GM12878 (cell line): ENCODE measurements around the gene FAM25A. TPM values are rescaled to one million over a fixed set of nuclear protein-coding genes. Genes with fewer than 3 reads are reported as not detected.

Experiments used
- ATAC-seq: fragments of 200-7000 bp; cut with Tn5 transposase; 3 replicates; pipeline ENCODE4 v1.9.1; 2020; ENCODE audit warnings: mild to moderate bottlenecking, moderate library complexity
- BruUV-seq: library from RNA; stranded (reverse); fragments of 400-500 nt; replicated peaks from 2 replicates; lab custom pipeline; 2021; lab: Mats Ljungman, UMichigan
- CTCF ChIA-PET: fragments of 300-600 bp; sonication (Branson Sonifier 250); formaldehyde crosslinking; extraction: SDS; loops from one replicate; lab custom pipeline; 2021; ENCODE audit warnings: inconsistent platforms; lab: Yijun Ruan, JAX
- POLR2A ChIA-PET: fragments of 350-600 bp; formaldehyde crosslinking; extraction: SDS; loops from one replicate; lab custom pipeline; 2021; ENCODE audit warnings: inconsistent platforms; lab: Charles Lee
- RAD21 ChIA-PET: fragments of 300-600 bp; sonication (Branson Sonifier 250); formaldehyde crosslinking; loops from one replicate; lab custom pipeline; 2023; ENCODE audit warnings: antibody characterized with exemption; ENCODE audit not compliant: unreplicated experiment; lab: Charles Lee
- SMC1A ChIA-PET: fragments of 300-600 bp; sonication (Branson Sonifier 250); formaldehyde crosslinking; loops from one replicate; lab custom pipeline; 2023; ENCODE audit not compliant: unreplicated experiment, uncharacterized antibody; lab: Charles Lee
- DNase-seq: peaks from one replicate; pipeline ENCODE4 v3.0.0-alpha.2; 2011; ENCODE audit warnings: low read depth, low spot score
- FAIRE-seq: peaks from 3 replicates; lab custom pipeline; 2011; peaks lifted over from hg19 to GRCh38; lab: Jason Lieb, UNC
- H2AFZ ChIP-seq: 2 replicates; pipeline ENCODE4 v1.6.0; 2011; ENCODE audit warnings: low read depth, low read length, control low read depth; ENCODE audit not compliant: control insufficient read depth
- H3K27ac ChIP-seq: 2 replicates; pipeline ENCODE4 v1.5.1; 2011; ENCODE audit warnings: control low read depth; ENCODE audit not compliant: control insufficient read depth, insufficient read depth
- H3K27me3 ChIP-seq, 2 experiments: replicated peaks in 1 of 2; 2 replicates each; pipeline versions ENCODE4 v1.6.0 to v1.6.1; 2011; ENCODE audit warnings: low read length in 1 of 2; ENCODE audit not compliant: control insufficient read depth in 2 of 2, insufficient read depth in 2 of 2
- H3K36me3 ChIP-seq, 2 experiments: 2 replicates each; pipeline ENCODE4 v1.5.1; 2011; ENCODE audit warnings: low read length in 1 of 2; ENCODE audit not compliant: control insufficient read depth in 2 of 2, insufficient read depth in 2 of 2
- H3K4me1 ChIP-seq: 2 replicates; pipeline ENCODE4 v1.6.1; 2011; ENCODE audit warnings: mild to moderate bottlenecking, low read length, moderate library complexity, mixed read lengths; ENCODE audit not compliant: control insufficient read depth, insufficient read depth
- H3K4me2 ChIP-seq: 2 replicates; pipeline ENCODE4 v1.6.0; 2011; ENCODE audit warnings: control low read depth; ENCODE audit not compliant: control insufficient read depth, insufficient read depth
- H3K4me3 ChIP-seq: fragments of 200-600 bp; sonication (generic); 2 replicates; pipeline ENCODE4 v1.5.1; 2016
- H3K79me2 ChIP-seq: 2 replicates; pipeline ENCODE4 v1.6.0; 2011; ENCODE audit warnings: low read length; ENCODE audit not compliant: control insufficient read depth, insufficient read depth
- H3K9ac ChIP-seq: 2 replicates; pipeline ENCODE4 v1.8.0; 2011; ENCODE audit warnings: low read length, control low read depth, mixed read lengths; ENCODE audit not compliant: control insufficient read depth, insufficient read depth
- H3K9me3 ChIP-seq: replicated peaks from 3 replicates; pipeline ENCODE4 v1.5.1; 2011; ENCODE audit warnings: mild to moderate bottlenecking, low read length; ENCODE audit not compliant: control insufficient read depth, insufficient read depth
- H4K20me1 ChIP-seq: 2 replicates; pipeline ENCODE4 v1.6.0; 2011; ENCODE audit not compliant: control insufficient read depth, insufficient read depth
- BCL3 ChIP-seq: IDR thresholded peaks from 2 replicates; pipeline ENCODE4 v1.6.1; 2011; ENCODE audit warnings: borderline replicate concordance, low read depth, mild to moderate bottlenecking, moderate library complexity, low read length; ENCODE audit not compliant: insufficient read depth, poor library complexity, severe bottlenecking
- CBX5 ChIP-seq: sonication (generic); IDR thresholded peaks from 2 replicates; pipeline ENCODE4 v1.6.1; 2016; ENCODE audit warnings: low read depth, moderate library complexity, mild to moderate bottlenecking, inconsistent platforms
- CHD4 ChIP-seq: fragments of 200-600 bp; sonication (generic); IDR thresholded peaks from 2 replicates; pipeline ENCODE4 v1.6.1; 2016; ENCODE audit warnings: mild to moderate bottlenecking
- PML ChIP-seq: IDR thresholded peaks from 2 replicates; pipeline ENCODE4 v1.6.1; 2012; ENCODE audit warnings: low read length, inconsistent platforms
- RB1 ChIP-seq: fragments of 450-650 bp; formaldehyde crosslinking; IDR thresholded peaks from 2 replicates; pipeline ENCODE4 v1.6.1; 2017; ENCODE audit warnings: mild to moderate bottlenecking, borderline replicate concordance
- RFX5 ChIP-seq: IDR thresholded peaks from 2 replicates; pipeline ENCODE4 v1.6.1; 2011; ENCODE audit warnings: low read depth, low read length, improper control_type of control experiment
- SREBF2 ChIP-seq: IDR thresholded peaks from 2 replicates; pipeline ENCODE4 v1.6.1; 2012; ENCODE audit warnings: mild to moderate bottlenecking, low read length
- STAT3 ChIP-seq: IDR thresholded peaks from 2 replicates; pipeline ENCODE4 v1.6.1; 2011; ENCODE audit warnings: low read depth, low read length, improper control_type of control experiment
- SUZ12 ChIP-seq: fragments of 200-600 bp; sonication (generic); IDR thresholded peaks from one replicate; pipeline ENCODE4 v1.6.1; 2018; ENCODE audit warnings: antibody characterized with exemption, mild to moderate bottlenecking; ENCODE audit not compliant: unreplicated experiment
- TCF7 ChIP-seq: IDR thresholded peaks from 2 replicates; pipeline ENCODE4 v1.6.1; 2014; ENCODE audit warnings: antibody characterized with exemption, borderline replicate concordance
- WRNIP1 ChIP-seq: IDR thresholded peaks from 2 replicates; pipeline ENCODE4 v1.6.1; 2011; ENCODE audit warnings: low read depth, low read length, improper control_type of control experiment, borderline replicate concordance
- ZNF207 ChIP-seq: fragments of 450-650 bp; IDR thresholded peaks from 2 replicates; pipeline ENCODE4 v1.6.1; 2014; ENCODE audit warnings: antibody characterized with exemption, mild to moderate bottlenecking, borderline replicate concordance
- ZNF217 ChIP-seq: fragments of 450-650 bp; IDR thresholded peaks from 2 replicates; pipeline ENCODE4 v1.6.1; 2017; ENCODE audit warnings: antibody characterized with exemption, mild to moderate bottlenecking
- WGBS: methylation state at CpG from one replicate; pipeline ENCODE4 v1.1.6; 2016; ENCODE audit warnings: low lambda C conversion rate; ENCODE audit not compliant: insufficient replicate concordance, insufficient coverage; ENCODE audit errors: missing lambda C conversion rate; 5-methylcytosine and 5-hydroxymethylcytosine counted together
- in situ Hi-C: fragments of 300-500 bp; cut with MboI; formaldehyde crosslinking; loops from 9 replicates; pipeline ENCODE4 v1.14.3; 2018; ENCODE audit warnings: mixed read lengths
- intact Hi-C: fragments of 100-400 bp; cut with micrococcal nuclease; formaldehyde crosslinking; loops from one replicate; pipeline ENCODE4 v1.14.2; 2022; ENCODE audit not compliant: unreplicated experiment
- polyA plus RNA-seq, 11 experiments: library from polyadenylated mRNA; depleted of rRNA in 4 of 11; unstranded in 6 of 11; stranded (reverse) in 5 of 11; fragments of >200 nt; fragmentation: Nextera tagmentation in 4 of 11; fragmentation: Illumina TruSeq in 1 of 11; extraction: Ambion mirVana in 4 of 11; extraction: Trizol in 1 of 11; gene quantifications; 1 replicate in 1 of 11; 2 replicates in 10 of 11; pipeline versions ENCODE4 v1.2.1 to v1.2.3, GENCODE V29; 2011 to 2016; ENCODE audit warnings: inconsistent platforms in 2 of 11, missing spikeins in 2 of 11, low read depth in 1 of 11
- total RNA-seq, 4 experiments: library from RNA; depleted of rRNA in 3 of 4; stranded (reverse); fragments of >200 nt in 3 of 4; fragmentation: Illumina TruSeq in 1 of 4; extraction: Trizol in 1 of 4; gene quantifications; 2 replicates each; pipeline versions ENCODE4 v1.2.1 to v1.2.3, GENCODE V29; 2013 to 2021
- TF ChIP-seq, protein P1 (sequence below): fragments of 450-650 bp; IDR thresholded peaks from 2 replicates; pipeline ENCODE4 v1.6.1; 2016; ENCODE audit warnings: mild to moderate bottlenecking
- TF ChIP-seq, protein P2 (sequence below): IDR thresholded peaks from 2 replicates; pipeline ENCODE4 v1.6.1; 2011; ENCODE audit warnings: borderline replicate concordance, low read depth, mild to moderate bottlenecking, moderate library complexity, mixed read lengths, low read length; ENCODE audit not compliant: insufficient read depth; ENCODE audit errors: extremely low read length

FAM25A gene
- total and polyA plus RNA-seq, 10 of the 15 experiments (the other 5 are each of a cell fraction or from before 2014, with no cell fraction given) = not detected

GRCh38 chr10:87060280-87060928 lies 40.3 kb downstream of the FAM25A start:
- Histone ChIP-seq H3K9ac (no peak overlapping the region), H2AFZ (no peak overlapping the region), H3K36me3 (peaks cover 0 to 9% of the 10 kb centered on the region in 2 experiments), H4K20me1 (no peaks in the 10 kb centered on the region), H3K4me2 (no peak overlapping the region), H3K27me3 (no peaks in the 10 kb centered on the region), H3K4me3 (no peak overlapping the region), H3K79me2 (no peaks in the 10 kb centered on the region), H3K4me1 (peaks cover 1% of the 10 kb centered on the region; the same call in 1 of the 2 replicates), H3K9me3 (no peaks in the 10 kb centered on the region), H3K27ac (no peak overlapping the region)
- RAD21 ChIA-PET = no interaction called here
- DNase-seq (no peak), FAIRE-seq (no peak), ATAC-seq (no peak)
- POLR2A ChIA-PET = interaction anchor here (0.7 kb wide), 1 partner anchor 208 kb away, joined by 5 read pairs; no protein-coding TSS in a partner anchor
- SMC1A ChIA-PET = interaction anchor here (0.5 to 0.7 kb wide), 2 partner anchors 16 to 121 kb away, joined by 3 read pairs; no protein-coding TSS in a partner anchor
- intact Hi-C loops = no loop called here
- TF ChIP-seq ZNF207 (no peak), WRNIP1 (no peak), SREBF2 (no peak)
- TF ChIP-seq, protein P1, sequence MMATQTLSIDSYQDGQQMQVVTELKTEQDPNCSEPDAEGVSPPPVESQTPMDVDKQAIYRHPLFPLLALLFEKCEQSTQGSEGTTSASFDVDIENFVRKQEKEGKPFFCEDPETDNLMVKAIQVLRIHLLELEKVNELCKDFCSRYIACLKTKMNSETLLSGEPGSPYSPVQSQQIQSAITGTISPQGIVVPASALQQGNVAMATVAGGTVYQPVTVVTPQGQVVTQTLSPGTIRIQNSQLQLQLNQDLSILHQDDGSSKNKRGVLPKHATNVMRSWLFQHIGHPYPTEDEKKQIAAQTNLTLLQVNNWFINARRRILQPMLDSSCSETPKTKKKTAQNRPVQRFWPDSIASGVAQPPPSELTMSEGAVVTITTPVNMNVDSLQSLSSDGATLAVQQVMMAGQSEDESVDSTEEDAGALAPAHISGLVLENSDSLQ = no peak
- CTCF ChIA-PET = no interaction called here
- 96% methylated on average over 6 of the region's 6 CpGs for WGBS
- in situ Hi-C loops = no loop called here
- BruUV-seq = no TSS peak

- H4K20me1 ChIP-seq = no peaks in the 10 kb centered on the region
- H3K27ac ChIP-seq = no peak overlapping the region
- no peak overlapping the region for H3K4me3 ChIP-seq
- no peak overlapping the region for H3K4me2 ChIP-seq
- in situ Hi-C loops (no loop called here), intact Hi-C loops (no loop called here)
- no peak overlapping the region for H2AFZ ChIP-seq
- 58% methylated on average over 5 of the region's 5 CpGs for WGBS
- no peaks in the 10 kb centered on the region for H3K4me1 ChIP-seq
- no peak overlapping the region for H3K9ac ChIP-seq
- H3K27me3 ChIP-seq = no peaks in the 10 kb centered on the region
- CTCF ChIA-PET = no interaction called here
- no peak for ATAC-seq
- RAD21 ChIA-PET = no interaction called here
- no TSS peak for BruUV-seq
- peaks cover 6 to 20% of the 10 kb centered on the region in 2 experiments for H3K36me3 ChIP-seq
- FAIRE-seq = no peak
- no peaks in the 10 kb centered on the region for H3K9me3 ChIP-seq
- DNase-seq = no peak
- SMC1A ChIA-PET = no interaction called here
- POLR2A ChIA-PET = no interaction called here
- H3K79me2 ChIP-seq = no peaks in the 10 kb centered on the region
- no peak for TF ChIP-seq TCF7
- no peak for TF ChIP-seq RB1
- no peak for TF ChIP-seq PML
- no peak for TF ChIP-seq BCL3
- TF ChIP-seq, protein P2, sequence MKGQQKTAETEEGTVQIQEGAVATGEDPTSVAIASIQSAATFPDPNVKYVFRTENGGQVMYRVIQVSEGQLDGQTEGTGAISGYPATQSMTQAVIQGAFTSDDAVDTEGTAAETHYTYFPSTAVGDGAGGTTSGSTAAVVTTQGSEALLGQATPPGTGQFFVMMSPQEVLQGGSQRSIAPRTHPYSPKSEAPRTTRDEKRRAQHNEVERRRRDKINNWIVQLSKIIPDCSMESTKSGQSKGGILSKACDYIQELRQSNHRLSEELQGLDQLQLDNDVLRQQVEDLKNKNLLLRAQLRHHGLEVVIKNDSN = no peak
- no peak for TF ChIP-seq ZNF217
- no peak for TF ChIP-seq CHD4
- TF ChIP-seq RFX5 = no peak
- TF ChIP-seq STAT3 = no peak
- TF ChIP-seq CBX5 = no peak
- no peak for TF ChIP-seq SUZ12
These were observed 44.6 kb downstream of the FAM25A start for GRCh38 chr10:87064651-87065050.
